CD8-positive, alpha-beta memory T cell (primary cell): ENCODE results near the gene ATF5. TPM values are rescaled to one million over a fixed set of nuclear protein-coding genes. Genes with fewer than 3 reads are reported as not detected.
A peak's percentile ranks its signal among the peaks of the same experiment; 100 is the strongest.

Experiments used
- CTCF ChIA-PET: fragments of 350-600 bp; sonication (Branson Sonifier 250); formaldehyde crosslinking; loops from one replicate; lab custom pipeline; 2021; ENCODE audit warnings: antibody characterized with exemption; lab: Charles Lee
- POLR2A ChIA-PET: fragments of 350-600 bp; sonication (Branson Sonifier 250); formaldehyde crosslinking; loops from one replicate; lab custom pipeline; 2021; ENCODE audit warnings: antibody characterized with exemption; lab: Charles Lee
- DNase-seq, 5 donors: peaks; one replicate each; pipeline versions ENCODE4 v3.0.0 to v3.0.0-alpha.2; 2020 to 2022; ENCODE audit warnings: mixed read lengths in 1 of 5
- H3K27ac ChIP-seq: one replicate; pipeline ENCODE4 v1.7.0; 2013; ENCODE audit warnings: low read depth, mild to moderate bottlenecking, low read length, moderate library complexity
- H3K27me3 ChIP-seq: 2 replicates; pipeline ENCODE4 v1.7.0; 2013; ENCODE audit warnings: low read length, mild to moderate bottlenecking; ENCODE audit not compliant: insufficient read depth, poor library complexity, severe bottlenecking
- H3K36me3 ChIP-seq: 2 replicates; pipeline ENCODE4 v1.7.0; 2013; ENCODE audit warnings: mild to moderate bottlenecking, low read length, moderate library complexity; ENCODE audit not compliant: insufficient read depth
- H3K4me1 ChIP-seq: 2 replicates; pipeline ENCODE4 v1.7.0; 2013; ENCODE audit warnings: mild to moderate bottlenecking, low read length, moderate library complexity; ENCODE audit not compliant: insufficient read depth
- H3K4me3 ChIP-seq: 2 replicates; pipeline ENCODE4 v1.7.0; 2013; ENCODE audit warnings: mild to moderate bottlenecking, low read length
- H3K9me3 ChIP-seq: 2 replicates; pipeline ENCODE4 v1.7.0; 2013; ENCODE audit warnings: mild to moderate bottlenecking, low read length
- H3K27ac Mint-ChIP-seq, 8 donors: one replicate each; pipeline ENCODE4 v1.8.0; 2020 to 2021; ENCODE audit warnings: mixed read lengths in 8 of 8, mild to moderate bottlenecking in 6 of 8, inconsistent platforms in 3 of 8, moderate library complexity in 3 of 8
- H3K27me3 Mint-ChIP-seq, 2 donors: one replicate each; pipeline ENCODE4 v1.8.0; 2020 to 2021; ENCODE audit warnings: mixed read lengths in 2 of 2, mild to moderate bottlenecking in 1 of 2, moderate library complexity in 1 of 2
- H3K36me3 Mint-ChIP-seq, 3 donors: one replicate each; pipeline ENCODE4 v1.8.0; 2020 to 2021; ENCODE audit warnings: mixed read lengths in 3 of 3, inconsistent platforms in 1 of 3, mild to moderate bottlenecking in 1 of 3
- H3K4me1 Mint-ChIP-seq, 3 donors: one replicate each; pipeline ENCODE4 v1.8.0; 2020 to 2021; ENCODE audit warnings: mixed read lengths in 3 of 3, inconsistent platforms in 1 of 3, mild to moderate bottlenecking in 1 of 3
- H3K4me3 Mint-ChIP-seq, 7 donors: one replicate each; pipeline ENCODE4 v1.8.0; 2020 to 2021; ENCODE audit warnings: mixed read lengths in 7 of 7, mild to moderate bottlenecking in 6 of 7, moderate library complexity in 4 of 7, inconsistent platforms in 2 of 7
- H3K9me3 Mint-ChIP-seq, 5 donors: one replicate each; pipeline ENCODE4 v1.8.0; 2020 to 2022; ENCODE audit warnings: mixed read lengths in 5 of 5, mild to moderate bottlenecking in 3 of 5, moderate library complexity in 2 of 5, inconsistent platforms in 1 of 5
- polyA plus RNA-seq: library from polyadenylated mRNA; unstranded; fragments of 300-500 nt; fragmentation: Illumina TruSeq; gene quantifications from one replicate; pipeline ENCODE4 v1.2.3, GENCODE V29; 2021
- total RNA-seq, 2 experiments: library from RNA; stranded (reverse); gene quantifications; one replicate each; pipeline ENCODE4 v1.2.3, GENCODE V29; 2021

Gene ATF5
- total and polyA plus RNA-seq, 3 experiments from 2014 or later, result 1.7 to 59.9 (median 57.7) TPM

- Histone ChIP-seq H3K27ac (no peak overlapping the region), H3K36me3 (peaks cover 10% of the 10 kb centered on the region), H3K4me1 (peaks cover 10% of the 10 kb centered on the region), H3K9me3 (no peaks in the 10 kb centered on the region), H3K4me3 (no peak overlapping the region), H3K27me3 (no peaks in the 10 kb centered on the region)
- H3K4me3 Mint-ChIP-seq, result no peak overlapping the region
- no peaks in the 10 kb centered on the region for H3K9me3 Mint-ChIP-seq
- DNase-seq, result no peak
- peaks cover 15 to 24% (median 23%) of the 10 kb centered on the region in 3 donors for H3K4me1 Mint-ChIP-seq
- H3K27me3 Mint-ChIP-seq, result no peaks in the 10 kb centered on the region
- ChIA-PET POLR2A (no interaction called here), CTCF (interaction anchor here (0.6 kb wide), 1 partner anchor 20 kb away, joined by 3 read pairs; no protein-coding TSS in a partner anchor)
- H3K36me3 Mint-ChIP-seq, result peaks cover 0 to 78% (median 11%) of the 10 kb centered on the region in 3 donors
- H3K27ac Mint-ChIP-seq, result peak overlapping the region in 2 of 8 donors; percentile 29 to 97
These were observed 18.8 kb upstream of the ATF5 start for GRCh38 chr19:49910179-49910578.

GRCh38 chr19:49911381-49912145, 17.4 kb upstream of the ATF5 start:
- peaks cover 0 to 80% (median 12%) of the 10 kb centered on the region in 3 donors for H3K36me3 Mint-ChIP-seq
- Histone ChIP-seq H3K4me1 (peaks cover 10% of the 10 kb centered on the region), H3K4me3 (no peak overlapping the region), H3K27me3 (no peaks in the 10 kb centered on the region), H3K9me3 (no peaks in the 10 kb centered on the region), H3K27ac (no peak overlapping the region), H3K36me3 (peaks cover 16% of the 10 kb centered on the region)
- ChIA-PET POLR2A (interaction anchor here (0.6 kb wide), 2 partner anchors 235 to 384 kb away, joined by 7 to 8 read pairs; partner anchors contain the start of gene RCN3), CTCF (interaction anchor here (0.8 kb wide), 1 partner anchor 27 kb away, joined by 3 read pairs; no protein-coding TSS in a partner anchor)
- no peak for DNase-seq
- H3K4me1 Mint-ChIP-seq, result peaks cover 18 to 27% (median 26%) of the 10 kb centered on the region in 3 donors
- no peaks in the 10 kb centered on the region for H3K27me3 Mint-ChIP-seq
- H3K4me3 Mint-ChIP-seq, result no peak overlapping the region
- no peaks in the 10 kb centered on the region for H3K9me3 Mint-ChIP-seq
- H3K27ac Mint-ChIP-seq, result peak overlapping the region; percentile 7 to 97 (median 87)

GRCh38 chr19:49912965-49913685, 15.9 kb upstream of the ATF5 start:
- H3K36me3 ChIP-seq, result peaks cover 17% of the 10 kb centered on the region
- H3K36me3 Mint-ChIP-seq, result peaks cover 0 to 81% (median 11%) of the 10 kb centered on the region in 3 donors
- peaks cover 10% of the 10 kb centered on the region for H3K4me1 ChIP-seq
- POLR2A ChIA-PET, result no interaction called here
- peak overlapping the region in 5 of 8 donors; percentile 27 to 79 (median 58) for H3K27ac Mint-ChIP-seq
- H3K27me3 Mint-ChIP-seq, result no peaks in the 10 kb centered on the region
- no peak overlapping the region for H3K4me3 ChIP-seq
- DNase-seq, result no peak
- H3K27ac ChIP-seq, result no peak overlapping the region
- H3K9me3 Mint-ChIP-seq, result no peaks in the 10 kb centered on the region
- no peaks in the 10 kb centered on the region for H3K9me3 ChIP-seq
- H3K27me3 ChIP-seq, result no peaks in the 10 kb centered on the region
- CTCF ChIA-PET, result interaction anchor here (1.0 kb wide), 1 partner anchor 16 kb away, joined by 3 read pairs; the partner anchor contains the start of genes ATF5 and NUP62
- peaks cover 17 to 35% (median 32%) of the 10 kb centered on the region in 3 donors for H3K4me1 Mint-ChIP-seq
- H3K4me3 Mint-ChIP-seq, result no peak overlapping the region

- Mint-ChIP-seq H3K36me3 (peaks cover 0 to 80% (median 11%) of the 10 kb centered on the region in 3 donors), H3K4me1 (peaks cover 19 to 36% (median 35%) of the 10 kb centered on the region in 3 donors), H3K27me3 (no peaks in the 10 kb centered on the region), H3K27ac (peak overlapping the region in 5 of 8 donors; percentile 57 to 88 (median 78)), H3K9me3 (no peaks in the 10 kb centered on the region), H3K4me3 (no peak overlapping the region)
- H3K4me3 ChIP-seq, result no peak overlapping the region
- H3K27ac ChIP-seq, result no peak overlapping the region
- H3K9me3 ChIP-seq, result no peaks in the 10 kb centered on the region
- CTCF ChIA-PET, result interaction anchor here (0.9 to 1.0 kb wide), 2 partner anchors 11 to 15 kb away, joined by 3 to 4 read pairs; partner anchors contain the start of genes ATF5 and NUP62
- H3K4me1 ChIP-seq, result peaks cover 10% of the 10 kb centered on the region
- no peaks in the 10 kb centered on the region for H3K27me3 ChIP-seq
- POLR2A ChIA-PET, result no interaction called here
- H3K36me3 ChIP-seq, result peaks cover 20% of the 10 kb centered on the region
- DNase-seq, result no peak
These were observed 15.3 kb upstream of the ATF5 start for GRCh38 chr19:49913720-49914119.

GRCh38 chr19:49915271-49915670, 13.7 kb upstream of the ATF5 start:
- ChIA-PET CTCF (no interaction called here), POLR2A (no interaction called here)
- H3K4me1 Mint-ChIP-seq, result peaks cover 24 to 45% (median 40%) of the 10 kb centered on the region in 3 donors
- H3K4me3 ChIP-seq, result no peak overlapping the region
- no peak for DNase-seq
- no peaks in the 10 kb centered on the region for H3K9me3 Mint-ChIP-seq
- H3K9me3 ChIP-seq, result no peaks in the 10 kb centered on the region
- H3K27me3 ChIP-seq, result no peaks in the 10 kb centered on the region
- H3K27ac ChIP-seq, result no peak overlapping the region
- H3K27me3 Mint-ChIP-seq, result no peaks in the 10 kb centered on the region
- peaks cover 18% of the 10 kb centered on the region for H3K36me3 ChIP-seq
- H3K4me1 ChIP-seq, result peaks cover 10% of the 10 kb centered on the region
- no peak overlapping the region for H3K4me3 Mint-ChIP-seq
- peaks cover 0 to 76% (median 15%) of the 10 kb centered on the region in 3 donors for H3K36me3 Mint-ChIP-seq
- peak overlapping the region in 6 of 8 donors; percentile 14 to 76 (median 58) for H3K27ac Mint-ChIP-seq

- peaks cover 27% of the 10 kb centered on the region for H3K36me3 ChIP-seq
These were observed 11.9 kb upstream of the ATF5 start for GRCh38 chr19:49916839-49917733.

GRCh38 chr19:49918089-49918488, 10.9 kb upstream of the ATF5 start:
- H3K27me3 ChIP-seq, result no peaks in the 10 kb centered on the region
- DNase-seq, result no peak
- no peak overlapping the region for H3K4me3 ChIP-seq
- H3K27ac Mint-ChIP-seq, result peak overlapping the region in 2 of 8 donors; percentile 43 to 46
- no peaks in the 10 kb centered on the region for H3K27me3 Mint-ChIP-seq
- CTCF ChIA-PET, result interaction anchor here (1.6 kb wide), 1 partner anchor 9 kb away, joined by 4 read pairs; no protein-coding TSS in a partner anchor
- H3K36me3 ChIP-seq, result peaks cover 27% of the 10 kb centered on the region
- H3K27ac ChIP-seq, result no peak overlapping the region
- H3K9me3 Mint-ChIP-seq, result no peaks in the 10 kb centered on the region
- no peaks in the 10 kb centered on the region for H3K9me3 ChIP-seq
- POLR2A ChIA-PET, result no interaction called here
- no peak overlapping the region for H3K4me3 Mint-ChIP-seq
- peaks cover 0 to 83% (median 16%) of the 10 kb centered on the region in 3 donors for H3K36me3 Mint-ChIP-seq
- peaks cover 21 to 51% (median 33%) of the 10 kb centered on the region in 3 donors for H3K4me1 Mint-ChIP-seq
- no peaks in the 10 kb centered on the region for H3K4me1 ChIP-seq

More at GRCh38 chr19:49916839-49917733, 11.9 kb upstream of the ATF5 start:
- Mint-ChIP-seq H3K4me1 (peaks cover 19 to 50% (median 34%) of the 10 kb centered on the region in 3 donors), H3K9me3 (no peaks in the 10 kb centered on the region), H3K27me3 (no peaks in the 10 kb centered on the region), H3K36me3 (peaks cover 0 to 83% (median 16%) of the 10 kb centered on the region in 3 donors), H3K27ac (peak overlapping the region in 5 of 8 donors; percentile 17 to 87 (median 39)), H3K4me3 (no peak overlapping the region)
- DNase-seq, result no peak
- H3K27me3 ChIP-seq, result no peaks in the 10 kb centered on the region
- ChIA-PET CTCF (interaction anchor here (1.6 kb wide), 1 partner anchor 8 kb away, joined by 4 read pairs; no protein-coding TSS in a partner anchor), POLR2A (interaction anchor here (0.6 kb wide), 1 partner anchor 165 kb away, joined by 9 read pairs; no protein-coding TSS in a partner anchor)
- no peak overlapping the region for H3K27ac ChIP-seq
- no peaks in the 10 kb centered on the region for H3K9me3 ChIP-seq
- H3K4me3 ChIP-seq, result no peak overlapping the region
- no peaks in the 10 kb centered on the region for H3K4me1 ChIP-seq
